ENCODE data around the gene RDH8.
"Not testable (repeated sequence)": the region's sequence is repeated elsewhere in the genome, so short reads cannot be mapped to it uniquely, and the experiment has no call there.

RDH8 gene

GRCh38 chr19:10005632-10006334, 7.5 kb upstream of the RDH8 start:
- DNase-seq (ENCODE audit: low read depth in 3 of 3, low spot score in 1 of 3): no peak

GRCh38 chr19:10006335-10006708, 7.0 kb upstream of the RDH8 start:
- no peak for DNase-seq (ENCODE audit: low read depth in 3 of 3, low spot score in 1 of 3)

DNA sequence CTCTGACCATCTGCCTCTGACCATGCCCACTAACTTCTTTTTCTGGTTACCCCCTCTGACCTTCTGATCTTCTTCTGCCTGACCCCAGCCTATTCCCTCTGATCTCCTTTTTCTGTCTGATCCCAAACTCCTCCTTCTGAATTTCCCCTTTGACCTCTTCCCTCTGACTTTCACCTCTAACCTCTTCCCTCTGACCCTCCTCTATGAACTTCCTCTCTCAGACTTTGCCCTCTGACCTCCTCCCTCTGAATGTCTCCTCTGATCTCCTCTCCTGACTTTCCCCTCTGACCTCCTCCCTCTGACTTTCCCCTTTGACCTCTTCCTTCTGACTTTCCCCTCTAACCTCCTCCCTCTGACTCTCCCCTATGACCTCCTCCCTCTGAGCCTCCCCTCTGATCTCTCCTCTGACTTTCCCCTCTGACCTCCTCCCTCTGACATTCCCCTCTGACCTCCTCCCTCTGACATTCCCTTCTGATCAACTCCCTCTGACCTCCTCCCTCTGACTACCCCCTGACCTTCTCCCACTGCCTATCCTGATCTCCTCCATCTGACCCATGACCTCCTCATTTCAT, 6.4 kb upstream of the RDH8 start:
- no peak for DNase-seq (ENCODE audit: low read depth in 3 of 3, low spot score in 1 of 3)

DNA sequence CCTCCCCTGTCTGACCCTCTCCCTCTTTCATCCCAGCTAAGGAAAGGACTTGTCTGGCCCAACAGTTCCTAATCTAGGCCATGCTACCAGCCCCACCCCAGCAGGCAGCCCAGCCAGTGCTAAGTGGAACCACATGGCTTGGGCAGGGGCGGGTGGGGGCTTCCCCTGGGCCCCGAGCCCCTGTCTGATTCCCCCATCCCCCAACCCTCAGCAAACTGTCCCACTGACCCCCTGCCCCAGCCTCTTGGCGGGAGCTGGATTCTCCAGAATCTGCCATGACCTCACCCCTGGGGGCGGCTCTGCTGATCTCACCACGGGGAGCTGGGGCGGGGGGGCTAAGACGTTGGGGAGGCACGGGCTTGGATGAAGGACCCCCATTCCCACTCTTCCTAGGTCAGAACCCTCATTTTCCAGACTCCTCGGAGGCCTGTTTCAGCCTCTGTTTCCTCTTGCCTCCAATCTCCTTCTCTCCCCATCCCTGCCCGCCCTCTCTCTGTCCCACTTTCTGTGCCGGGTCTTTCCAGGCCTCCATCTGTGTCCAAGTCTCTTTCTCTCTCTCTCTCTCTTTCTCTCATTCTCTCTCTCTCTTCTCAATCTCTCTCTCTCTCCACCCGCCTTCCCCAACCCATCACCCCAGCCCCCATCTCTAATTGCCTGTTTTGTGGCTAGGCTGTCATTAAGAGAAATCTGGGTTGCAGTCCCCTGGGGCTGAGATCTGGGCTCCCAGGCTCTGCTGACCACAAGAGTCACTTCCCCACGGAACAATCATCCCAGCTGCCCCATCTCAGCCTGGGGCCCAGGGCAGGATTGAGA, 5.7 kb upstream of the RDH8 start:
- no peak for DNase-seq (ENCODE audit: low read depth in 3 of 3, low spot score in 1 of 3)

- DNase-seq (ENCODE audit: low read depth in 3 of 3, low spot score in 1 of 3): no peak
Measured at GRCh38 chr19:10008184-10008765, 5.0 kb upstream of the RDH8 start.

DNA sequence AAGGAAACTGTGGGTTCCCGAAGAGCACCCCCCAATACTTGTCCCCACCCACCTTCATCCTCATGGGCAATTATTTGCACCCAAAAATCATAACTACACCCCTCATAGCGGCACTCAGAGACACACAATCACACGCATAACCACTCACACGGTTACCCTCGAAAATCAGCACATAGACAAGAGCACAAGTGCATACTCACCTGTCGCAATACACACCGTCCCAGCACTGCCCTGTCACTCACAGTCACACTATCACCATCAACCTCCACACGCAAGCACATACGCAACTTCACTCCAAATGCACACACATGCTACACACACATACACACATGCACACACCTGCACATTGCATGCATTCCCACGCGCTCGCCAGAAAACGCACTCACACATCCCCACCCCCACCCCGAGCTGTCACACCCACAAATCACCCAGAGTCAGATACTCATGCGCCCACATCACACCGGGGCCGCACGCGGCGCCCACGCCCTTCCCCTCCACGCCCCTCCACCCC, 3.5 kb upstream of the RDH8 start:
- DNase-seq (ENCODE audit: low read depth in 3 of 3, low spot score in 1 of 3): no peak

DNA sequence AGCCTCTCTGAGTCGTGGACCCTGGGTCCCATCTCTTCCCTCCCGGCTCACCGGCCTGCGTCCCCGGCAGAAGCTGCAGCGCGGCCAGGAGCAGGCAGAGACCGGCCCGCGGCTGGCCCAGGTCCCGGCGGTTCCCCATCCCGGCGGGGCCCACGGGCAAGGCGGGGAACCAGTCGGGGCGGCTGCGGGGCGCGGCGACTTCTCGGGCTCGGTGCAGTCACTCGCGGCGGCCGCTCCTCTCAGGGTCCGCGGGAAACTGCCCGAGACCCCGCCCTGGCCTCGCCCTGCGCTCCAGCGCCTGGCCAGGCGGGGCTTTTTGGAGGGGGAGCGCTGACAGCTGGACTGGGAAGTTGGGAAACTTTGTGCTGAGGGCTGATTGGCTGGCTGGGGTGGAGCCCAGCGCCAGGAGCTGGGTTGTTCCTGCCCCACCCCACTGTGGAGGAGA, 3.0 kb upstream of the RDH8 start, which contains the start of gene COL5A3:
TSS of gene COL5A3 (minus strand) at position 258 of the 445 bp plus-strand sequence. CDS start at position 139, 119 bp downstream.
- no peak for DNase-seq (ENCODE audit: low read depth in 3 of 3, low spot score in 1 of 3)

- DNase-seq (ENCODE audit: low read depth in 3 of 3, low spot score in 1 of 3): no peak
Measured at GRCh38 chr19:10010939-10011338, 2.3 kb upstream of the RDH8 start.

GRCh38 chr19:10011974-10012373, 1.3 kb upstream of the RDH8 start:
- no peak for DNase-seq (ENCODE audit: low read depth in 3 of 3, low spot score in 1 of 3)

- DNase-seq (ENCODE audit: low read depth in 3 of 3, low spot score in 1 of 3): no peak
Measured at GRCh38 chr19:10013834-10014618, 743 bp downstream of the RDH8 start.

GRCh38 chr19:10018263-10018662, 5.0 kb downstream of the RDH8 start:
- no peak for DNase-seq (ENCODE audit: low read depth in 3 of 3, low spot score in 1 of 3)

DNA sequence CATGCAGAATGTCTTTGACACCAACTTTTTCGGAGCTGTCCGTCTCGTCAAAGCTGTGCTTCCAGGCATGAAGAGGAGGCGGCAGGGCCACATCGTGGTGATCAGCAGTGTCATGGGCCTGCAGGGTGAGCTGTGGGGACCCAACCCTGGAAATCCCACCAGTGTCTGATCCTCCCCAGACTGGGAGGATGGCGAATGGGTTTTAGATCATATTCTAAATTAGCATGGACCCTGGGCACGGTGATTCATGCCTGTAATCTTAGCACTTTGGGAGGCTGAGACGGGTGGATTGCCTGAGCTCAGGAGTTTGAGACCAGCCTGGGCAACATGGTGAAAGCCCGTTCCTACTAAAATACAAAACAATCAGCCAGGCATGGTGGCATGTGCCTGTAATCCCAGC, 5.5 kb downstream of the RDH8 start:
- DNase-seq (ENCODE audit: low read depth in 3 of 3, low spot score in 1 of 3): no peak

- DNase-seq (ENCODE audit: low read depth in 3 of 3, low spot score in 1 of 3): no peak
Measured at GRCh38 chr19:10019246-10019645, 6.0 kb downstream of the RDH8 start.

GRCh38 chr19:10020851-10021250, 7.6 kb downstream of the RDH8 start:
- no peak for DNase-seq (ENCODE audit: low read depth in 3 of 3, low spot score in 1 of 3)

DNA sequence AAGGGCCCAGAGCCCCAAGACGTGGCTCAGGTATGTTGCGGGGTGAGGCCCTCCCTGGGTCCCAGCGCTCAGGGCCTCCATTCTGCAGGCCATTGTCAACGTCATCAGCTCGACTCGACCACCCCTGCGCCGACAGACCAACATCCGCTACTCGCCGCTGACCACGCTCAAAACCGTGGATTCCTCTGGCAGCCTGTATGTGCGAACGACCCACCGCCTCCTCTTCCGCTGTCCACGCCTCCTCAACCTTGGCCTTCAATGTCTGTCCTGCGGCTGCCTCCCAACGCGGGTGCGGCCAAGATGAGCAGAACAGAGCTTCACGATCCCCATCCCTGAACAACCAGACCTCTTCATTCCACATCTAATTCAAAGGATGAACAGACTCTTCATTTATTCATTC, 8.2 kb downstream of the RDH8 start:
- no peak for DNase-seq (ENCODE audit: low read depth in 3 of 3, low spot score in 1 of 3)

- no peak for DNase-seq (ENCODE audit: low read depth in 3 of 3, low spot score in 1 of 3)
Measured at GRCh38 chr19:10021863-10022262, 8.6 kb downstream of the RDH8 start.

- not testable (repeated sequence) for DNase-seq (ENCODE audit: low read depth in 3 of 3, low spot score in 1 of 3)
Measured at GRCh38 chr19:10023096-10023495, 9.8 kb downstream of the RDH8 start.

- DNase-seq (ENCODE audit: low read depth in 3 of 3, low spot score in 1 of 3): no peak
Measured at GRCh38 chr19:10026744-10027143, 13.5 kb downstream of the RDH8 start.

DNA sequence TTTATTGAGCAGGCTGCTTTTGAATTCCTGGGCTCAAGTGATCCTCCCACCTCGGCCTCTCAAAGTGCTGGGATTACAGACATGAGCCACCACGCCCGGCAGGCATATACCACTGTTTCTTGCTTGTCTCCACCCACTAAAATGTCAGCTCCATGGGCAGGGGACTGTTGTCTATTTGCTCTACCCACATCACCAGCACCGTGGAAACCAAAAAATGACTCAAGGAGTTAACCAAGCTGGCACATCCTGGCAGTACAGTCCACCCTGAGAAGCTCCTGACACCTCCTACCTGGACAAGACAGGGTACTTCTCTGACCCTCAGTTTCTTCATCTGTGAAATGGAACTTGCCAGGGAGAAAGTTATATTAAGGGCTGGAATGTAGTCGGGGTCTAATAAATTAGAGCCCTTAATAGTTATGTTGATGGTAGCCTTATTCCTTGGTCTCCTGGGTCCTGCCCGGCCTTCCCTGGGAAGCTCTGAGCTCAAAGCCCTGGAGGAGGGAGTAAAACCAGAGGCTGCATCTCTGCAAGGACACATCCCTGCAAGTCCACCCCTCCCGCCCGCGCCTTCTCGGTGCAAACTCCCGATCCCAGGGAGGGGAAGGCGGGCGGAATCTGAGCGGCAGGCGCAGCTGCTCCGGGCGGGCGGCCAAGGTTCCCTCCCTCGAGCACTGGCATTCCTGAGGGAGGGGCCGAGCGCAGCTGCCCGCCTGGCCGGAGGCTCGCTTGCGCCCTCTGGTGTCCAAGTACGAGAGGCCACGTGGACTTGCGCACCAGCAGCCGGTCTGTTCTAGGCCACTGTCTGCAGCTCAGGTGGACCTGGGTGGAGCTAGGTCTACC, 14.1 kb downstream of the RDH8 start:
- DNase-seq (ENCODE audit: low read depth in 3 of 3, low spot score in 1 of 3): peak; percentile 20 to 65 (median 45)

DNA sequence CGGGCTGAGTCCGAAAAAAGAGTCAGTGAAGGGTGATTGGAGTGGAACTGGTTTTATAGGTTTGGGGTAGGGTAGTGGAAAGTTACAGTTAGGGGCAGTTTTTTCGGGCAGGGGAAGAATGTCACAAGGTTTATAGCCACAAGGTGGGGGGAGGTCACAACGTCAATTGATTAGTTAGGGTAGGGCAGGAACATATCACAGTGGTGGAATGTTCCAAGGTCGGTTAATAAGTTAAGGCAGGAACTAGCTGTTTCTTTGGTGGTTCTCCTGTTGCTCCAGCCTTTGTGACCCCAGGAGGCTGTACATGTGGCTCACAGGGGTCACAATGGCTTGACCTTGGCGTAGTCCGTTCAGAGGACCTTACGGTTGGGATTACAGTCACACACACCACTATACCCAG, 20.3 kb downstream of the RDH8 start:
- DNase-seq (ENCODE audit: low read depth in 3 of 3, low spot score in 1 of 3): no peak
